Superior temporal gyrus (tissue), 1 donor: ENCODE results near the gene CGREF1.
"Not testable (repeated sequence)": the region's sequence is repeated elsewhere in the genome, so short reads cannot be mapped to it uniquely, and the experiment has no call there.

Source experiments
- DNase-seq: peaks from one replicate; pipeline ENCODE4 v3.0.0-alpha.2; 2016; ENCODE audit errors: extremely low spot score

The CGREF1 gene

GRCh38 chr2:27137322-27137935, 18.5 kb upstream of the CGREF1 start:
- DNase-seq, result no peak

GRCh38 chr2:27136751-27137150, 17.8 kb upstream of the CGREF1 start:
- DNase-seq, result no peak

GRCh38 chr2:27135478-27135955, 16.6 kb upstream of the CGREF1 start:
- DNase-seq, result no peak

GRCh38 chr2:27134781-27135477, 16.0 kb upstream of the CGREF1 start:
- DNase-seq, result no peak

- peak; percentile 96 for DNase-seq
Measured at GRCh38 chr2:27133905-27134780, 15.2 kb upstream of the CGREF1 start, which contains the start of gene PREB. Gene PREB (minus strand): TSS chr2:27134636. CDS start chr2:27134421, 215 bp downstream.

GRCh38 chr2:27133195-27133875, 14.4 kb upstream of the CGREF1 start:
- no peak for DNase-seq

GRCh38 chr2:27131429-27131828, 12.5 kb upstream of the CGREF1 start:
- no peak for DNase-seq

GRCh38 chr2:27130396-27130795, 11.5 kb upstream of the CGREF1 start:
- DNase-seq, result no peak

- DNase-seq, result no peak
Measured at GRCh38 chr2:27128668-27129571, 10.0 kb upstream of the CGREF1 start.

GRCh38 chr2:27127883-27128667, 9.1 kb upstream of the CGREF1 start:
- no peak for DNase-seq

GRCh38 chr2:27126252-27126710, 7.4 kb upstream of the CGREF1 start:
- DNase-seq, result no peak

- DNase-seq, result no peak
Measured at GRCh38 chr2:27125104-27125503, 6.2 kb upstream of the CGREF1 start.

GRCh38 chr2:27123302-27124150, 4.6 kb upstream of the CGREF1 start, which contains the start of gene ABHD1:
Gene ABHD1 (plus strand): TSS chr2:27123815. CDS start chr2:27123949, 134 bp downstream.
- peak; percentile 50 for DNase-seq

- DNase-seq, result no peak
Measured at GRCh38 chr2:27122791-27123190, 3.9 kb upstream of the CGREF1 start.

GRCh38 chr2:27121906-27122305, 3.0 kb upstream of the CGREF1 start:
- no peak for DNase-seq

- not testable (repeated sequence) for DNase-seq
Measured at GRCh38 chr2:27119330-27119670, 372 bp upstream of the CGREF1 start.

- DNase-seq, result no peak
Measured at GRCh38 chr2:27117995-27118524, 868 bp downstream of the CGREF1 start.

GRCh38 chr2:27115519-27115918, 3.4 kb downstream of the CGREF1 start:
- no peak for DNase-seq
